HEK293 (cell line): ENCODE data around the gene EBLN1.

Experiments
- BCL11A ChIP-seq: fragments of 450-650 bp; formaldehyde crosslinking; IDR thresholded peaks from 2 replicates; pipeline ENCODE4 v1.5.1; 2016; ENCODE audit warnings: low read depth, missing biosample characterization, missing genetic modification characterization
- KLF7 ChIP-seq: fragments of 450-650 bp; formaldehyde crosslinking; IDR thresholded peaks from 2 replicates; pipeline ENCODE4 v1.5.1; 2016; ENCODE audit warnings: missing biosample characterization, missing genetic modification characterization, borderline replicate concordance
- ZBTB1 ChIP-seq: fragments of 450-650 bp; formaldehyde crosslinking; IDR thresholded peaks from 2 replicates; pipeline ENCODE4 v1.5.1; 2016; ENCODE audit warnings: missing biosample characterization, missing genetic modification characterization
- ZNF121 ChIP-seq: fragments of 450-650 bp; formaldehyde crosslinking; IDR thresholded peaks from 2 replicates; pipeline ENCODE4 v1.5.1; 2016; ENCODE audit warnings: missing biosample characterization, missing genetic modification characterization
- ZNF16 ChIP-seq: fragments of 450-650 bp; formaldehyde crosslinking; IDR thresholded peaks from 2 replicates; pipeline ENCODE4 v1.5.1; 2016; ENCODE audit warnings: low read depth, missing biosample characterization, missing genetic modification characterization
- ZNF660 ChIP-seq: fragments of 450-650 bp; IDR thresholded peaks from 2 replicates; pipeline ENCODE4 v1.5.1; 2018; ENCODE audit warnings: missing biosample characterization, mild to moderate bottlenecking, missing genetic modification characterization
- ZNF677 ChIP-seq: fragments of 450-650 bp; IDR thresholded peaks from 2 replicates; pipeline ENCODE4 v1.5.0; 2018; ENCODE audit warnings: missing biosample characterization, mild to moderate bottlenecking, missing genetic modification characterization, moderate library complexity
- ZNF707 ChIP-seq: fragments of 450-650 bp; formaldehyde crosslinking; IDR thresholded peaks from 2 replicates; pipeline ENCODE4 v1.5.1; 2016; ENCODE audit warnings: missing biosample characterization, missing genetic modification characterization
- ZNF768 ChIP-seq: fragments of 450-650 bp; formaldehyde crosslinking; IDR thresholded peaks from 2 replicates; pipeline ENCODE4 v1.5.1; 2018; ENCODE audit warnings: missing biosample characterization, mild to moderate bottlenecking, missing genetic modification characterization
- TF ChIP-seq, protein P1 (sequence below): fragments of 450-650 bp; formaldehyde crosslinking; IDR thresholded peaks from 2 replicates; pipeline ENCODE4 v1.5.1; 2016; ENCODE audit warnings: missing biosample characterization, missing genetic modification characterization
- TF ChIP-seq, protein P2 (sequence below): fragments of 450-650 bp; formaldehyde crosslinking; IDR thresholded peaks from 2 replicates; pipeline ENCODE4 v1.5.1; 2016; ENCODE audit warnings: missing biosample characterization, missing genetic modification characterization
- TF ChIP-seq, protein P3 (sequence below): fragments of 450-650 bp; formaldehyde crosslinking; IDR thresholded peaks from 2 replicates; pipeline ENCODE4 v1.5.1; 2016; ENCODE audit warnings: missing biosample characterization, missing genetic modification characterization
- TF ChIP-seq, protein P4 (sequence below): IDR thresholded peaks from 2 replicates; pipeline ENCODE4 v1.6.1; 2011; ENCODE audit warnings: mild to moderate bottlenecking, low read depth, low read length, borderline replicate concordance
- TF ChIP-seq, protein P5 (sequence below): sonication (generic); formaldehyde crosslinking; IDR thresholded peaks from 2 replicates; pipeline ENCODE4 v1.8.1; 2022; ENCODE audit warnings: mild to moderate bottlenecking, moderate library complexity, missing genetic modification reagents

DNA sequence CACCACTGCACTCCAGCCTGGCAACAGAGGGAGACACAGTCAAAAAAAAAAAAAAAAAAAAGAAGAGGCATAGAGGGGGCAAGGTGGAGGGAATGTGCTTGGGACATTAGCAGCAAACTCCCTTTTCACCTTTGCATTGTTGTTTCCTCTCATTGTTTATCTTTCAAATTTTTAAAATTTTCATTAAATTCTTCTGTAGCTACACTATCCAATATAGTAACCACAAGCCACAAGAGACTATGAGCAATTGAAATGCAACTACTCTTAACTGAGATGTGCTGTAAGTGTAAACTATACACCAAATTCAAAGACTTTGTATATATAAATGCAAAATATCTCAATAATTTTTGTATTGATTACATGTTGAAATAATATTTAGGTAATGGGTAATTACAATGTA lies 43.4 kb downstream of the EBLN1 start:
- TF ChIP-seq ZBTB1 (tag by site-specific recombination) (no peak), ZNF707 (tag by site-specific recombination) (no peak), ZNF16 (tag by site-specific recombination) (no peak), ZNF768 (tag by site-specific recombination) (no peak), ZNF660 (tag by site-specific recombination) (no peak), BCL11A (tag by site-specific recombination) (no peak), ZNF677 (tag by site-specific recombination) (no peak), ZNF121 (tag by site-specific recombination) (no peak), KLF7 (no peak)
- TF ChIP-seq, protein P1, sequence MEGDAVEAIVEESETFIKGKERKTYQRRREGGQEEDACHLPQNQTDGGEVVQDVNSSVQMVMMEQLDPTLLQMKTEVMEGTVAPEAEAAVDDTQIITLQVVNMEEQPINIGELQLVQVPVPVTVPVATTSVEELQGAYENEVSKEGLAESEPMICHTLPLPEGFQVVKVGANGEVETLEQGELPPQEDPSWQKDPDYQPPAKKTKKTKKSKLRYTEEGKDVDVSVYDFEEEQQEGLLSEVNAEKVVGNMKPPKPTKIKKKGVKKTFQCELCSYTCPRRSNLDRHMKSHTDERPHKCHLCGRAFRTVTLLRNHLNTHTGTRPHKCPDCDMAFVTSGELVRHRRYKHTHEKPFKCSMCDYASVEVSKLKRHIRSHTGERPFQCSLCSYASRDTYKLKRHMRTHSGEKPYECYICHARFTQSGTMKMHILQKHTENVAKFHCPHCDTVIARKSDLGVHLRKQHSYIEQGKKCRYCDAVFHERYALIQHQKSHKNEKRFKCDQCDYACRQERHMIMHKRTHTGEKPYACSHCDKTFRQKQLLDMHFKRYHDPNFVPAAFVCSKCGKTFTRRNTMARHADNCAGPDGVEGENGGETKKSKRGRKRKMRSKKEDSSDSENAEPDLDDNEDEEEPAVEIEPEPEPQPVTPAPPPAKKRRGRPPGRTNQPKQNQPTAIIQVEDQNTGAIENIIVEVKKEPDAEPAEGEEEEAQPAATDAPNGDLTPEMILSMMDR, result no peak
- TF ChIP-seq, protein P2, sequence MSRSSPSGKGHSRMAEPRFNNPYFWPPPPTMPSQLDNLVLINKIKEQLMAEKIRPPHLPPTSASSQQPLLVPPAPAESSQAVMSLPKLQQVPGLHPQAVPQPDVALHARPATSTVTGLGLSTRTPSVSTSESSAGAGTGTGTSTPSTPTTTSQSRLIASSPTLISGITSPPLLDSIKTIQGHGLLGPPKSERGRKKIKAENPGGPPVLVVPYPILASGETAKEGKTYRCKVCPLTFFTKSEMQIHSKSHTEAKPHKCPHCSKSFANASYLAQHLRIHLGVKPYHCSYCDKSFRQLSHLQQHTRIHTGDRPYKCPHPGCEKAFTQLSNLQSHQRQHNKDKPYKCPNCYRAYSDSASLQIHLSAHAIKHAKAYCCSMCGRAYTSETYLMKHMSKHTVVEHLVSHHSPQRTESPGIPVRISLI (tag by site-specific recombination), result no peak
- TF ChIP-seq, protein P3, sequence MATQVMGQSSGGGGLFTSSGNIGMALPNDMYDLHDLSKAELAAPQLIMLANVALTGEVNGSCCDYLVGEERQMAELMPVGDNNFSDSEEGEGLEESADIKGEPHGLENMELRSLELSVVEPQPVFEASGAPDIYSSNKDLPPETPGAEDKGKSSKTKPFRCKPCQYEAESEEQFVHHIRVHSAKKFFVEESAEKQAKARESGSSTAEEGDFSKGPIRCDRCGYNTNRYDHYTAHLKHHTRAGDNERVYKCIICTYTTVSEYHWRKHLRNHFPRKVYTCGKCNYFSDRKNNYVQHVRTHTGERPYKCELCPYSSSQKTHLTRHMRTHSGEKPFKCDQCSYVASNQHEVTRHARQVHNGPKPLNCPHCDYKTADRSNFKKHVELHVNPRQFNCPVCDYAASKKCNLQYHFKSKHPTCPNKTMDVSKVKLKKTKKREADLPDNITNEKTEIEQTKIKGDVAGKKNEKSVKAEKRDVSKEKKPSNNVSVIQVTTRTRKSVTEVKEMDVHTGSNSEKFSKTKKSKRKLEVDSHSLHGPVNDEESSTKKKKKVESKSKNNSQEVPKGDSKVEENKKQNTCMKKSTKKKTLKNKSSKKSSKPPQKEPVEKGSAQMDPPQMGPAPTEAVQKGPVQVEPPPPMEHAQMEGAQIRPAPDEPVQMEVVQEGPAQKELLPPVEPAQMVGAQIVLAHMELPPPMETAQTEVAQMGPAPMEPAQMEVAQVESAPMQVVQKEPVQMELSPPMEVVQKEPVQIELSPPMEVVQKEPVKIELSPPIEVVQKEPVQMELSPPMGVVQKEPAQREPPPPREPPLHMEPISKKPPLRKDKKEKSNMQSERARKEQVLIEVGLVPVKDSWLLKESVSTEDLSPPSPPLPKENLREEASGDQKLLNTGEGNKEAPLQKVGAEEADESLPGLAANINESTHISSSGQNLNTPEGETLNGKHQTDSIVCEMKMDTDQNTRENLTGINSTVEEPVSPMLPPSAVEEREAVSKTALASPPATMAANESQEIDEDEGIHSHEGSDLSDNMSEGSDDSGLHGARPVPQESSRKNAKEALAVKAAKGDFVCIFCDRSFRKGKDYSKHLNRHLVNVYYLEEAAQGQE (tag by site-specific recombination), result no peak
- TF ChIP-seq, protein P4, sequence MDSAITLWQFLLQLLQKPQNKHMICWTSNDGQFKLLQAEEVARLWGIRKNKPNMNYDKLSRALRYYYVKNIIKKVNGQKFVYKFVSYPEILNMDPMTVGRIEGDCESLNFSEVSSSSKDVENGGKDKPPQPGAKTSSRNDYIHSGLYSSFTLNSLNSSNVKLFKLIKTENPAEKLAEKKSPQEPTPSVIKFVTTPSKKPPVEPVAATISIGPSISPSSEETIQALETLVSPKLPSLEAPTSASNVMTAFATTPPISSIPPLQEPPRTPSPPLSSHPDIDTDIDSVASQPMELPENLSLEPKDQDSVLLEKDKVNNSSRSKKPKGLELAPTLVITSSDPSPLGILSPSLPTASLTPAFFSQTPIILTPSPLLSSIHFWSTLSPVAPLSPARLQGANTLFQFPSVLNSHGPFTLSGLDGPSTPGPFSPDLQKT, result no peak
- TF ChIP-seq, protein P5, sequence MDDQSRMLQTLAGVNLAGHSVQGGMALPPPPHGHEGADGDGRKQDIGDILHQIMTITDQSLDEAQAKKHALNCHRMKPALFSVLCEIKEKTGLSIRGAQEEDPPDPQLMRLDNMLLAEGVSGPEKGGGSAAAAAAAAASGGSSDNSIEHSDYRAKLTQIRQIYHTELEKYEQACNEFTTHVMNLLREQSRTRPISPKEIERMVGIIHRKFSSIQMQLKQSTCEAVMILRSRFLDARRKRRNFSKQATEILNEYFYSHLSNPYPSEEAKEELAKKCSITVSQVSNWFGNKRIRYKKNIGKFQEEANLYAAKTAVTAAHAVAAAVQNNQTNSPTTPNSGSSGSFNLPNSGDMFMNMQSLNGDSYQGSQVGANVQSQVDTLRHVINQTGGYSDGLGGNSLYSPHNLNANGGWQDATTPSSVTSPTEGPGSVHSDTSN (CRISPR knock-in tag), result no peak
